ENCODE measurements around the gene PLA2G2D.

Gene PLA2G2D

GRCh38 chr1:20081353-20081810, 38.0 kb downstream of the PLA2G2D start (continued):
- TF ChIP-seq TSHZ2 (CRISPR knock-in tag; IDR thresholded peaks at IDR 0.05), result no peak

GRCh38 chr1:20080441-20081352, 38.6 kb downstream of the PLA2G2D start:
- no peak for TF ChIP-seq SNAI2 (CRISPR knock-in tag; IDR thresholded peaks at IDR 0.05)
- TF ChIP-seq POU6F1 (CRISPR knock-in tag; IDR thresholded peaks at IDR 0.05; ENCODE audit: borderline replicate concordance, low read depth), result no peak
- TF ChIP-seq ZFP3 (CRISPR knock-in tag; IDR thresholded peaks at IDR 0.05), result no peak
- TF ChIP-seq ZC3H10 (CRISPR knock-in tag; IDR thresholded peaks at IDR 0.05), result no peak
- TF ChIP-seq PPARA (CRISPR knock-in tag; IDR thresholded peaks at IDR 0.05; ENCODE audit: borderline replicate concordance), result no peak
- TF ChIP-seq TSHZ2 (CRISPR knock-in tag; IDR thresholded peaks at IDR 0.05), result no peak
- no peak for TF ChIP-seq RARB (CRISPR knock-in tag; IDR thresholded peaks at IDR 0.05)
- no peak for TF ChIP-seq CSRNP3 (CRISPR knock-in tag; IDR thresholded peaks at IDR 0.05)
- TF ChIP-seq ESRRG (CRISPR knock-in tag; IDR thresholded peaks at IDR 0.05), result no peak
- TF ChIP-seq ZNF565 (CRISPR knock-in tag; conservative IDR thresholded peaks at IDR 0.05; ENCODE audit: low read depth), result no peak
- TF ChIP-seq ISL1 (CRISPR knock-in tag; IDR thresholded peaks at IDR 0.05), result no peak
- no peak for TF ChIP-seq ZFP30 (CRISPR knock-in tag; IDR thresholded peaks at IDR 0.05)
- no peak for TF ChIP-seq OSR1 (CRISPR knock-in tag; IDR thresholded peaks at IDR 0.05)
- no peak for TF ChIP-seq CSDC2 (CRISPR knock-in tag; IDR thresholded peaks at IDR 0.05)
- no peak for TF ChIP-seq TCF4 (CRISPR knock-in tag; IDR thresholded peaks at IDR 0.05; ENCODE audit: borderline replicate concordance)
- TF ChIP-seq TOX (CRISPR knock-in tag; IDR thresholded peaks at IDR 0.05; ENCODE audit: borderline replicate concordance), result no peak
- TF ChIP-seq GLIS3 (CRISPR knock-in tag; IDR thresholded peaks at IDR 0.05), result no peak
- no peak for TF ChIP-seq BACH2 (CRISPR knock-in tag; IDR thresholded peaks at IDR 0.05; ENCODE audit: borderline replicate concordance)
- no peak for TF ChIP-seq ARNTL (CRISPR knock-in tag; IDR thresholded peaks at IDR 0.05; ENCODE audit: borderline replicate concordance, low read depth)
- no peak for TF ChIP-seq ZNF8 (CRISPR knock-in tag; IDR thresholded peaks at IDR 0.05)
- no peak for ATAC-seq

- ATAC-seq, result no peak
- no peak for TF ChIP-seq ZFP3 (CRISPR knock-in tag; IDR thresholded peaks at IDR 0.05)
- no peak for TF ChIP-seq GLIS3 (CRISPR knock-in tag; IDR thresholded peaks at IDR 0.05)
- TF ChIP-seq ISL1 (CRISPR knock-in tag; IDR thresholded peaks at IDR 0.05), result no peak
- TF ChIP-seq TCF4 (CRISPR knock-in tag; IDR thresholded peaks at IDR 0.05; ENCODE audit: borderline replicate concordance), result no peak
- no peak for TF ChIP-seq PATZ1 (CRISPR knock-in tag; IDR thresholded peaks at IDR 0.05; ENCODE audit: borderline replicate concordance)
- no peak for TF ChIP-seq POU6F1 (CRISPR knock-in tag; IDR thresholded peaks at IDR 0.05; ENCODE audit: borderline replicate concordance, low read depth)
- no peak for TF ChIP-seq CREB5 (CRISPR knock-in tag; IDR thresholded peaks at IDR 0.05; ENCODE audit: low read depth)
- no peak for TF ChIP-seq ZNF565 (CRISPR knock-in tag; conservative IDR thresholded peaks at IDR 0.05; ENCODE audit: low read depth)
- no peak for TF ChIP-seq BACH2 (CRISPR knock-in tag; IDR thresholded peaks at IDR 0.05; ENCODE audit: borderline replicate concordance)
- no peak for TF ChIP-seq ZNF8 (CRISPR knock-in tag; IDR thresholded peaks at IDR 0.05)
These were observed 39.6 kb downstream of the PLA2G2D start for GRCh38 chr1:20079661-20080305.
